Endothelial cell of umbilical vein (primary cell): Measurements from ENCODE around the gene AHNAK2. TPM values are rescaled to one million over a fixed set of nuclear protein-coding genes. Genes with fewer than 3 reads are reported as not detected.

Experiments
- BruUV-seq: library from RNA; stranded (reverse); fragments of 400-500 nt; replicated peaks from 2 replicates; lab custom pipeline; 2021; lab: Mats Ljungman, UMichigan
- CTCF ChIA-PET: fragments of 300-600, 350-600 bp; sonication (Branson Sonifier 250); formaldehyde crosslinking; loops from one replicate; lab custom pipeline; 2021; ENCODE audit warnings: antibody characterized with exemption, inconsistent platforms; lab: Charles Lee
- POLR2A ChIA-PET: fragments of 300-600, 350-600 bp; sonication (Branson Sonifier 250); formaldehyde crosslinking; loops from one replicate; lab custom pipeline; 2021; ENCODE audit warnings: antibody characterized with exemption, inconsistent platforms; lab: Charles Lee
- DNase-seq: peaks from one replicate; pipeline ENCODE4 v3.0.0-alpha.2; 2011; ENCODE audit warnings: low read depth, low spot score
- FAIRE-seq: peaks from 2 replicates; lab custom pipeline; 2011; peaks lifted over from hg19 to GRCh38; lab: Jason Lieb, UNC
- H2AFZ ChIP-seq: 2 replicates; pipeline ENCODE4 v1.6.0; 2012; ENCODE audit warnings: low read depth, low read length, control low read depth, inconsistent platforms
- H3K27ac ChIP-seq: 2 replicates; pipeline ENCODE4 v1.5.1; 2011; ENCODE audit warnings: low read depth, mild to moderate bottlenecking, control low read depth, low read length, moderate library complexity; ENCODE audit not compliant: insufficient read depth
- H3K27me3 ChIP-seq, 2 experiments: 2 replicates each; pipeline versions ENCODE4 v1.6.0 to v1.6.1; 2011; ENCODE audit warnings: low read length in 2 of 2, mixed read lengths in 1 of 2; ENCODE audit not compliant: control insufficient read depth in 2 of 2, insufficient read depth in 2 of 2
- H3K36me3 ChIP-seq, 2 experiments: 2 replicates in 1 of 2; 3 replicates in 1 of 2; pipeline ENCODE4 v1.5.1; 2011; ENCODE audit warnings: low read length in 2 of 2, mild to moderate bottlenecking in 1 of 2, moderate library complexity in 1 of 2; ENCODE audit not compliant: control insufficient read depth in 2 of 2, insufficient read depth in 2 of 2; ENCODE audit errors: extremely low read depth in 1 of 2
- H3K4me1 ChIP-seq: 3 replicates; pipeline ENCODE4 v1.5.1; 2011; ENCODE audit warnings: mild to moderate bottlenecking, low read length; ENCODE audit not compliant: control insufficient read depth, insufficient read depth; ENCODE audit errors: extremely low read depth
- H3K4me2 ChIP-seq: 2 replicates; pipeline ENCODE4 v1.6.1; 2011; ENCODE audit warnings: low read length, control low read depth, mixed read lengths; ENCODE audit not compliant: insufficient read depth
- H3K4me3 ChIP-seq, 3 experiments: fragments of 200-600 bp in 1 of 3; sonication (generic), shearing (Covaris generic) in 1 of 3; replicated peaks in 1 of 3; 2 replicates each; pipeline ENCODE4 v1.5.1; 2011 to 2016; ENCODE audit warnings: control low read depth in 3 of 3, low read length in 3 of 3, mild to moderate bottlenecking in 2 of 3, inconsistent platforms in 1 of 3, low read depth in 1 of 3, moderate library complexity in 1 of 3; ENCODE audit not compliant: insufficient read depth in 1 of 3
- H3K79me2 ChIP-seq: 2 replicates; pipeline ENCODE4 v1.6.0; 2012; ENCODE audit warnings: low read length, inconsistent platforms; ENCODE audit not compliant: control insufficient read depth, insufficient read depth
- H3K9ac ChIP-seq: replicated peaks from 2 replicates; pipeline ENCODE3; 2011; ENCODE audit warnings: low read length, control low read depth; ENCODE audit not compliant: insufficient read depth; ENCODE audit errors: extremely low read depth
- H3K9me1 ChIP-seq: replicated peaks from 3 replicates; pipeline ENCODE4 v1.6.0; 2011; ENCODE audit warnings: mild to moderate bottlenecking, low read length; ENCODE audit not compliant: control insufficient read depth, insufficient read depth; ENCODE audit errors: extremely low read depth
- H3K9me3 ChIP-seq: replicated peaks from 2 replicates; pipeline ENCODE4 v1.5.1; 2012; ENCODE audit warnings: low read length, inconsistent platforms; ENCODE audit not compliant: control insufficient read depth, insufficient read depth
- H4K20me1 ChIP-seq: replicated peaks from 2 replicates; pipeline ENCODE3; 2011; ENCODE audit warnings: mild to moderate bottlenecking, low read length; ENCODE audit not compliant: control insufficient read depth, insufficient read depth; ENCODE audit errors: extremely low read depth
- EZH2 ChIP-seq: IDR thresholded peaks from 2 replicates; pipeline ENCODE4 v1.6.1; 2012; ENCODE audit warnings: borderline replicate concordance, low read depth, mild to moderate bottlenecking, moderate library complexity, low read length, inconsistent platforms; ENCODE audit not compliant: severe bottlenecking
- FOS ChIP-seq: IDR thresholded peaks from 2 replicates; pipeline ENCODE4 v1.6.1; 2011; ENCODE audit warnings: mild to moderate bottlenecking, low read length, moderate library complexity, borderline replicate concordance; ENCODE audit not compliant: insufficient read depth
- GATA2 ChIP-seq: IDR thresholded peaks from 2 replicates; pipeline ENCODE4 v1.7.0; 2011; ENCODE audit warnings: low read depth, mild to moderate bottlenecking, moderate library complexity, mixed read lengths, low read length; ENCODE audit not compliant: insufficient read length, insufficient read depth
- JUN ChIP-seq: IDR thresholded peaks from 2 replicates; pipeline ENCODE4 v1.6.1; 2011; ENCODE audit warnings: borderline replicate concordance, low read depth; ENCODE audit not compliant: insufficient read length, insufficient read depth
- MYC ChIP-seq: IDR thresholded peaks from one replicate; pipeline ENCODE4 v1.6.1; 2011; ENCODE audit warnings: mild to moderate bottlenecking, low read depth, low read length
- POLR2AphosphoS5 ChIP-seq: IDR thresholded peaks from 2 replicates; pipeline ENCODE4 v1.6.1; 2012; ENCODE audit warnings: low read depth, mild to moderate bottlenecking, control low read depth, low read length, moderate library complexity; ENCODE audit not compliant: insufficient read depth
- dilution Hi-C: fragments of 300-500 bp; cut with MboI; formaldehyde crosslinking; loops from one replicate; pipeline ENCODE4 v1.15.0; 2019; ENCODE audit warnings: low sequenced_read_pairs; ENCODE audit not compliant: extremely low pct_ligation_motif_present
- intact Hi-C: fragments of 100-400 bp; cut with micrococcal nuclease; formaldehyde crosslinking; loops from one replicate; pipeline ENCODE4 v1.10.0; 2022
- polyA plus RNA-seq, 4 experiments: library from polyadenylated mRNA; depleted of rRNA in 3 of 4; stranded (reverse) in 3 of 4; unstranded in 1 of 4; fragments of >200 nt; gene quantifications; 2 replicates each; pipeline versions ENCODE4 v1.2.1 to v1.2.3, GENCODE V29; 2011 to 2012; ENCODE audit warnings: missing spikeins in 1 of 4
- total RNA-seq: library from RNA; stranded (reverse); gene quantifications from 2 replicates; pipeline ENCODE4 v1.2.3, GENCODE V29; 2021

The AHNAK2 gene
- total and polyA plus RNA-seq, 2 donors (not counting 3 experiments of a cell fraction or from before 2014, with no cell fraction given): 17.7 to 68.7 TPM

DNA sequence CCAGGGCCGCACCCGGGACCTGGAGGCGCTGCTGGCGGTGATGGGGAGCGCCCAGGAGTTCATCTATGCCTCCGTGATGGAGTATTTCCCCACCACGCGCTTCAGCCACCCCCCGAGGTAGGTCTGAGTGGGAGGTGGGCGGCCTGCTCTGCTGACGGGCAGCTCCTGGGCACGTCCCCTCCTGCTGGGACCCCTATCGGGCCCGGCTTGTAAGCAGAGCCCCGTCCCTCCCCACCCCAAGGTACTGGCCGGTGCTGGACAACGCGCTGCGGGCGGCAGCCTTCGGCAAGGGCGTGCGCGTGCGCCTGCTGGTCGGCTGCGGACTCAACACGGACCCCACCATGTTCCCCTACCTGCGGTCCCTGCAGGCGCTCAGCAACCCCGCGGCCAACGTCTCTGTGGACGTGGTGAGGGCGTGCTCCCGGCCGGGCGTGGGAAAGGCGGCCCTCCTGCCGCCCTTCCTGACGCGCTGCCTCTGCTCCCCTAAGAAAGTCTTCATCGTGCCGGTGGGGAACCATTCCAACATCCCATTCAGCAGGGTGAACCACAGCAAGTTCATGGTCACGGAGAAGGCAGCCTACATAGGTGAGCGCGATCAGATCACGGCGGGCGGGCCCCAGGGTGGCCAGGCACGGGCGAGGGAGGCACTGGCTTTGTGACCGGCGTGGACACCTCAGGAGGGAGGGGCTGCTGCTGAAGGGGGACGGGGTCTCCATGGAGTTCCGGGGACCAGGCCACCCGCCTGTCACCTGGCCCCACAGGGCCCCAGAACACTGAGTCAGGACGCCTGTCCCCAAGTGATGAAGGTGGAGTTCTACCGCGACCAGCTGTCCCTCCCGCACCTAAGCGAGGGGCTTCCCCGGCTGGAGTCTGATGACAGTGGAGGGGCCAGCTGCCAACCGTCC is 46.2 kb downstream of the AHNAK2 start:
- Histone ChIP-seq H3K79me2 (no peaks in the 10 kb centered on the region), H3K4me2 (peak overlapping the region; percentile 48), H3K36me3 (no peaks in the 10 kb centered on the region), H4K20me1 (no peaks in the 10 kb centered on the region), H3K4me3 (no peak overlapping the region), H3K9me3 (no peaks in the 10 kb centered on the region), H3K4me1 (peaks cover 6% of the 10 kb centered on the region), H3K27me3 (peaks cover 3 to 11% of the 10 kb centered on the region in 2 experiments), H3K9me1 (no peaks in the 10 kb centered on the region), H3K9ac (no peak overlapping the region), H2AFZ (no peak overlapping the region), H3K27ac (no peak overlapping the region)
- dilution Hi-C loops: loop anchor here (10.0 kb wide), 1 partner anchor 143 kb away; no protein-coding TSS in a partner anchor
- CTCF ChIA-PET: interaction anchor here (1.1 to 4.4 kb wide), 9 partner anchors 11 to 549 kb away, joined by 3 to 39 read pairs (median 8); no protein-coding TSS in a partner anchor
- intact Hi-C loops: no loop called here
- BruUV-seq: no TSS peak
- FAIRE-seq (no peak), DNase-seq (no peak)
- TF ChIP-seq POLR2AphosphoS5: no peak
- no peak for TF ChIP-seq JUN
- no peak for TF ChIP-seq FOS
- TF ChIP-seq EZH2: no peak
- no peak for TF ChIP-seq GATA2
- no peak for TF ChIP-seq MYC
- POLR2A ChIA-PET: no interaction called here
